Measurements from ENCODE around the gene VEGFC.

VEGFC gene

DNA sequence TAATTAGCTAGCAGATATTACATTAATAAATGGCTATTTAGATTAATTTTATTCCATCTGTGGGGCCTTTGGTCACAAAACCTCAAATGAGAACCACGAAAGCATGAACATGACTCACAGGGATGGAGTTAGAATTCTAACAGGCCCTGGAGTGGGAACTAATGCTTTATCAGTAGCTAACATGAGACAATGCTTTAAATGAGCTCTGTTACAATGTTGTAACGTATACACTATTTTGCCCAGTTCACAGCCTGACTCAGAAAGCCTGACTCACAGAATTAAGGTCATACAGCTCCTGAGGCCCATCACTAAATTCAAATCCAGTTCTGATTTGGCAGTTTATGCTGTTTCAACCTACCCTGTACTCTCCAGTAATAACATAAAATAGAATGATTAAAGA, 23.2 kb downstream of the VEGFC start:
- H3K4me1 ChIP-seq (ENCODE audit: insufficient read depth, low read length, severe bottlenecking): no peaks in the 10 kb centered on the region
- no peaks in the 10 kb centered on the region for H3K27me3 ChIP-seq (ENCODE audit: insufficient read depth, low read length)
- H4K20me1 ChIP-seq (ENCODE audit: insufficient read depth, low read length): no peaks in the 10 kb centered on the region
- H3K9me2 ChIP-seq (ENCODE audit: low read depth, low read length): no peaks in the 10 kb centered on the region
- H2AFZ ChIP-seq (ENCODE audit: low read length): no peak overlapping the region
- no peak for TF ChIP-seq EZH2 (IDR thresholded peaks at IDR 0.05; ENCODE audit: borderline replicate concordance, low read length)
- TF ChIP-seq, protein P1, sequence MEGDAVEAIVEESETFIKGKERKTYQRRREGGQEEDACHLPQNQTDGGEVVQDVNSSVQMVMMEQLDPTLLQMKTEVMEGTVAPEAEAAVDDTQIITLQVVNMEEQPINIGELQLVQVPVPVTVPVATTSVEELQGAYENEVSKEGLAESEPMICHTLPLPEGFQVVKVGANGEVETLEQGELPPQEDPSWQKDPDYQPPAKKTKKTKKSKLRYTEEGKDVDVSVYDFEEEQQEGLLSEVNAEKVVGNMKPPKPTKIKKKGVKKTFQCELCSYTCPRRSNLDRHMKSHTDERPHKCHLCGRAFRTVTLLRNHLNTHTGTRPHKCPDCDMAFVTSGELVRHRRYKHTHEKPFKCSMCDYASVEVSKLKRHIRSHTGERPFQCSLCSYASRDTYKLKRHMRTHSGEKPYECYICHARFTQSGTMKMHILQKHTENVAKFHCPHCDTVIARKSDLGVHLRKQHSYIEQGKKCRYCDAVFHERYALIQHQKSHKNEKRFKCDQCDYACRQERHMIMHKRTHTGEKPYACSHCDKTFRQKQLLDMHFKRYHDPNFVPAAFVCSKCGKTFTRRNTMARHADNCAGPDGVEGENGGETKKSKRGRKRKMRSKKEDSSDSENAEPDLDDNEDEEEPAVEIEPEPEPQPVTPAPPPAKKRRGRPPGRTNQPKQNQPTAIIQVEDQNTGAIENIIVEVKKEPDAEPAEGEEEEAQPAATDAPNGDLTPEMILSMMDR (IDR thresholded peaks at IDR 0.05; ENCODE audit: low read length): no peak
- no peaks in the 10 kb centered on the region for H3F3A ChIP-seq (ENCODE audit: insufficient read depth, low read length)
- no peak overlapping the region for H3K9ac ChIP-seq (ENCODE audit: low read length)
- no peaks in the 10 kb centered on the region for H3K36me3 ChIP-seq (ENCODE audit: insufficient read depth, low read length)
- H3K4me2 ChIP-seq (ENCODE audit: low read length): no peak overlapping the region
- H3K79me2 ChIP-seq (ENCODE audit: insufficient read depth, low read length): no peaks in the 10 kb centered on the region
- H3K9me3 ChIP-seq (ENCODE audit: low read length): no peaks in the 10 kb centered on the region
- no peak overlapping the region for H3K4me3 ChIP-seq (ENCODE audit: low read depth, low read length, poor library complexity, severe bottlenecking)
- H3K27ac ChIP-seq (ENCODE audit: low read depth, low read length, poor library complexity, severe bottlenecking): no peak overlapping the region

DNA sequence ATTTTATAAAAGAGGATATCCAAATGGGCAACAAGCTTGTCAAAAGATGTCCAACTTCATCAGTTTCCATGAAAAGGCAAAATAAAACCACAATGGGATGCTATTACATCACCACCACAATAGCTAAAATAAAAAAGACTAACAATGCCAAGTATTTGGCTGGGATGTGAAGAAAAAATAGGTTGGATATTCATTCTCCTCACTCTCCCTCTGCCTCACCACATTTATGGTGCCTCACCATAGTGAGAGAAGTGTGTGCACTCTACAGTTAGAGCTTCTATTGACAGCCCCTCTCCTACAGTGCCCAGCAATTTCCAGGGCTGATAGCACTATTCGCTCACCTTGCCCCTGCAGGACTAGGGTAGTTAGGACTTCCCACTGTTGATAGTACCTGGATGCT, 25.5 kb downstream of the VEGFC start:
- Histone ChIP-seq H3K79me2 (ENCODE audit: insufficient read depth, low read length) (no peaks in the 10 kb centered on the region), H3K4me3 (ENCODE audit: low read depth, low read length, poor library complexity, severe bottlenecking) (no peak overlapping the region), H3K36me3 (ENCODE audit: insufficient read depth, low read length) (no peaks in the 10 kb centered on the region), H3K4me1 (ENCODE audit: insufficient read depth, low read length, severe bottlenecking) (no peaks in the 10 kb centered on the region), H2AFZ (ENCODE audit: low read length) (no peak overlapping the region), H3K9me2 (ENCODE audit: low read depth, low read length) (no peaks in the 10 kb centered on the region), H3K4me2 (ENCODE audit: low read length) (no peak overlapping the region), H3F3A (ENCODE audit: insufficient read depth, low read length) (no peaks in the 10 kb centered on the region), H3K27ac (ENCODE audit: low read depth, low read length, poor library complexity, severe bottlenecking) (no peak overlapping the region), H3K27me3 (ENCODE audit: insufficient read depth, low read length) (no peaks in the 10 kb centered on the region), H4K20me1 (ENCODE audit: insufficient read depth, low read length) (no peaks in the 10 kb centered on the region), H3K9ac (ENCODE audit: low read length) (no peak overlapping the region), H3K9me3 (ENCODE audit: low read length) (no peaks in the 10 kb centered on the region)
- no peak for TF ChIP-seq EZH2 (IDR thresholded peaks at IDR 0.05; ENCODE audit: borderline replicate concordance, low read length)
- TF ChIP-seq, protein P1 (IDR thresholded peaks at IDR 0.05; ENCODE audit: low read length): no peak

DNA sequence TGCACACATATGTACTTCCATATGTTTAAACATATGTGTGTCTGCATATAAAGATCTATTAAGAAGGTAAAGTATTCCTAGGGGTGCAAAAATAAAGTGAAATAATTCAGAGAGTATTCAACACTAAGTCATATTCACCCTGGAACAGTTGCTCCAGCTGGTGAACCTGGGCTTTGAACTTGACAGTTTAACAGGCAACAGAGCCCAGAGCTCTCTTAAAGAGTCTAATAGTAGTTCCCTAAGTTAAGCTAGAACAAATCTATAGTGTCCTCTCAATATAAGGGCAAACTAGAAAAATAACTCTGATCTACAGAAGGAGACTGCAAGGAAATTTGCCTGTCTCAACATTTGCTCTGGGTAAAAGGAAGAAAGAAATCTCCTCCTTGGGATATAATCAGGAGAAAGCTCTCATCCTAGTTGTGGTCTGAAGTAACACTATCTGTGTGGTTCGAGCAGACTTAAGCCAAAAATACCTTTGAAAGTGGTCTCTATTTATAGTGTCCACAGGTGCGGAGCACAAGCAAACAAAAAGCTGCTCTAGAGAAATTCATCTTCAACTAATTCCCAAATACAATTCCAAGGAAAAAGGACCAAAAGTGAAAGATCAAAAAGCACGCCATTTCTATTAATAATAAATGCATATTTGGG, 29.9 kb downstream of the VEGFC start:
- no peak overlapping the region for H3K4me3 ChIP-seq (ENCODE audit: low read depth, low read length, poor library complexity, severe bottlenecking)
- no peaks in the 10 kb centered on the region for H4K20me1 ChIP-seq (ENCODE audit: insufficient read depth, low read length)
- H3K4me2 ChIP-seq (ENCODE audit: low read length): no peak overlapping the region
- H3K27ac ChIP-seq (ENCODE audit: low read depth, low read length, poor library complexity, severe bottlenecking): no peak overlapping the region
- no peaks in the 10 kb centered on the region for H3K36me3 ChIP-seq (ENCODE audit: insufficient read depth, low read length)
- H3K4me1 ChIP-seq (ENCODE audit: insufficient read depth, low read length, severe bottlenecking): no peaks in the 10 kb centered on the region
- no peaks in the 10 kb centered on the region for H3K79me2 ChIP-seq (ENCODE audit: insufficient read depth, low read length)
- H3K9ac ChIP-seq (ENCODE audit: low read length): no peak overlapping the region
- H3F3A ChIP-seq (ENCODE audit: insufficient read depth, low read length): no peaks in the 10 kb centered on the region
- no peaks in the 10 kb centered on the region for H3K9me3 ChIP-seq (ENCODE audit: low read length)
- H2AFZ ChIP-seq (ENCODE audit: low read length): no peak overlapping the region
- TF ChIP-seq EZH2 (IDR thresholded peaks at IDR 0.05; ENCODE audit: borderline replicate concordance, low read length): no peak
- TF ChIP-seq, protein P1 (IDR thresholded peaks at IDR 0.05; ENCODE audit: low read length): no peak
- H3K27me3 ChIP-seq (ENCODE audit: insufficient read depth, low read length): no peaks in the 10 kb centered on the region
- no peaks in the 10 kb centered on the region for H3K9me2 ChIP-seq (ENCODE audit: low read depth, low read length)

Data from OCI-LY1 (cell line).